GM20000 (cell line): ENCODE results near the gene FSHR.

ENCODE experiments used
- DNase-seq: peaks from one replicate; pipeline ENCODE4 v3.0.0; 2012; ENCODE audit warnings: low spot score
- TF ChIP-seq, protein P1 (sequence below): IDR thresholded peaks from 2 replicates; pipeline ENCODE4 v1.5.1; 2012; ENCODE audit warnings: mild to moderate bottlenecking, control low read depth; ENCODE audit errors: extremely low read depth, missing control alignments

Gene FSHR

DNA sequence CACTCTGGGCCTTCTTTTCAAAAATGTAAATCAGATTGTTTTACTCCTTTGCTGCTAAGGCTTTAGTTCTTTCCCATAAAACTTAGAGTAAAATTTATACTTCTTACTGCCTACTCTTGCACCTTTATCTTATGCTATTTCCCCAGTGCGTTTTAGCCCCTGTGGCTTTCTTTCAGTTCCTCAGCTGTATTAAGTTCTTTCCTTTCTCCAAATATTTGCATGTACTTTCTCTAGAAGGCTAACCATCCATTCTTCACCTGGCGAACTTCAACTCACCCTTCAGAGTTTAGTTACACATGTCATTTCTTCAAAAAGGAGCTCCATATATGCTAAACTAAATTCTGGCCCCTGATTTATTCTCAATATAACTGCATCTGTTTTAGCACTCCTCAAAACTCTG lies 160.7 kb downstream of the FSHR start:
- TF ChIP-seq, protein P1, sequence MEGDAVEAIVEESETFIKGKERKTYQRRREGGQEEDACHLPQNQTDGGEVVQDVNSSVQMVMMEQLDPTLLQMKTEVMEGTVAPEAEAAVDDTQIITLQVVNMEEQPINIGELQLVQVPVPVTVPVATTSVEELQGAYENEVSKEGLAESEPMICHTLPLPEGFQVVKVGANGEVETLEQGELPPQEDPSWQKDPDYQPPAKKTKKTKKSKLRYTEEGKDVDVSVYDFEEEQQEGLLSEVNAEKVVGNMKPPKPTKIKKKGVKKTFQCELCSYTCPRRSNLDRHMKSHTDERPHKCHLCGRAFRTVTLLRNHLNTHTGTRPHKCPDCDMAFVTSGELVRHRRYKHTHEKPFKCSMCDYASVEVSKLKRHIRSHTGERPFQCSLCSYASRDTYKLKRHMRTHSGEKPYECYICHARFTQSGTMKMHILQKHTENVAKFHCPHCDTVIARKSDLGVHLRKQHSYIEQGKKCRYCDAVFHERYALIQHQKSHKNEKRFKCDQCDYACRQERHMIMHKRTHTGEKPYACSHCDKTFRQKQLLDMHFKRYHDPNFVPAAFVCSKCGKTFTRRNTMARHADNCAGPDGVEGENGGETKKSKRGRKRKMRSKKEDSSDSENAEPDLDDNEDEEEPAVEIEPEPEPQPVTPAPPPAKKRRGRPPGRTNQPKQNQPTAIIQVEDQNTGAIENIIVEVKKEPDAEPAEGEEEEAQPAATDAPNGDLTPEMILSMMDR = no peak
- no peak for DNase-seq

DNA sequence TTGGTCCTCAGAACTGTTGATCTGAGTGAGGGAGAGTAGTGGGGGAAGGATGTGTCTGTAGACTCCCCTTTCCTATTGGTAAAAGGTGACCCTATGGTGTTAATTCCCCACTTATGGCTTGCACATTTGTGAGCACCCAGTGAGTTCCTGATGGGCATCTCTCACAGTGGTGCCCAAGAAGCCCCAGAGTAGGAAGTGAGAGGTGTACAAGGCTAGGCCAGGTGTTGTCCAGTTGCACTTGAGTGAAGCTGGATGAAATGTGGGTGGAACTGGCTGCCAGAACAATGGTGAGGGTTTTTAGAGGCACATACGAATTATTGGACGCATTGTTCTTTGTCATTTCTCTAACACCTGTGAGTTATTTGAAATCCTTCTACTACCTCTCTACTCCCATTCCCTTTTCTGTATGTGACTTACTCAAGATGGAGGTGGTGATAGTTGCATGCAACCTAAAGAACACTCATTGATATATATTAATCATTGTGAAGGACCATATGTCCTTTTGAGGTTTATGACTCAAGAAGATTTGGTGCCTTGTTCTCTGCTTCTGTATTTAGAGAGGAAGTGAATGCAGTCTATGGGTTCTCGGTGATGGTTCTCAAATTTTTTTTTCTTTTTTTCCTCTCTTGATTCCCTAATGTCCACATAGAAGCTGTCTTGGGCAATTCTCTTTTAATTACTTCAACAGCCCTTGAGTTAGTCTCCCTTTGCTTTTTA lies 162.7 kb downstream of the FSHR start:
- TF ChIP-seq, protein P1 = no peak
- peak; percentile 12 for DNase-seq

DNA sequence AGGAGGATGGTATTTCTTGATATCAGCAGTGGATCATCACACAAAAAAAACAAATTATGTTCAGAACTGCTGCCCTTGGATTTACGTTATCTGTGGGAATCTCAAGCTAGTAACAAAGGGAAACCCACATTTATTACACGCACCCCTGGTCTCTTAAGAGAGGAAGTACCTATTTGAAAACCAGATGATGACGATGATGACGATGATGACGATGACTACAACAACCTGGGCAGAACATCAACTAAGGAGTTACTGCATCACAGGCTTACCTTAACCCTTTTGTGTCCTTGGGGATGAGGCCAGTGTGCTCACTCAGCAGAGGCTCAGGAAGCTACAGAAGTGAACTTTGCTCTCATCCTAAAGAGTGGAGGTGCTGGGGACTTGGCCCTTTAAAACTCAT lies 169.4 kb downstream of the FSHR start:
- TF ChIP-seq, protein P1 = no peak

DNA sequence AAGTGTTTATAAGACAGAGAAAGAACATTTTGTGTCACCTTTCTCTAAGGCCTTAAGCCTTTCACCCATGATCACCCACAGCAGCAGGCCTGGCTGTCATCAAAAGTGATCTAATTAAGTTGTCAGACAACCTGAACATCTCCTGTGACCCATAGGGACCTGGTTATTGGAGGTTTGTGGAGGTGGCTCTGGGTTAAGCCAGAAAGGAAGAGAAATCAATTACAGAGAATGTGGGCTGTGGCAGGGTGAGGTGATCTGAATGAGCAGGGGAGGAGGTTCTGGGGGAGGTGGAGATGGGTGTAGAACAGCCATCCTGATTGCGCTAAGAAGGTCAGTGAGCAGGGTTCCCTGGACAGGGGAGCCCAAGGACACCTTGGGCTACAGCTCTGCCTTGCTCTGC lies 170.8 kb downstream of the FSHR start:
- TF ChIP-seq, protein P1 = no peak
- no peak for DNase-seq

More for the DNA sequence above, 169.4 kb downstream of the FSHR start:
- DNase-seq = no peak

DNA sequence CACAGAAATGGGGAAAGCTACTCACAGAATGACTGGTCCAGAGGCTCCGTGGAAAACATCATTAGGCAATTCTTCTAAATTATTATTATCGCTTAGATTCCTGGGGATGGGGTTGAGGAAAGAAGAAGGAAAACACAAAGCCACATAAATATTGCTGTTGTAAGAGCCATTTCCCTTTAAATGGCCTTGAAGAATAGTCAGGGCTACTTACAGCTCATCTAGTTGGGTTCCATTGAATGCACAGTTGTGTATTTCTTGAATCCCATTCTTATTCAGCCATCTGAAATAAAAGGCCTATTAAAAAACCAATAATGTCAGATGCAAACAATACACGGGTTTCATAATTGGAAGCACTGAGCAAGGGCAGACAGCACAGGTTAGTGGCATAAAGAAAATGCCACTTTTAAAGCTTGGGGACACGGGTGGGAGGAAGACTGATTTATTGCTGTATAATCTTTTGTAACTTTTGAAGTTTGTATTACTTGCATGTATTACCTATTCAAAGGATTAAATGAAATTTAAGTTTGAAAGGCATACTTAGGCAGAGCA lies 171.4 kb downstream of the FSHR start:
- TF ChIP-seq, protein P1 = no peak
- DNase-seq = no peak

DNA sequence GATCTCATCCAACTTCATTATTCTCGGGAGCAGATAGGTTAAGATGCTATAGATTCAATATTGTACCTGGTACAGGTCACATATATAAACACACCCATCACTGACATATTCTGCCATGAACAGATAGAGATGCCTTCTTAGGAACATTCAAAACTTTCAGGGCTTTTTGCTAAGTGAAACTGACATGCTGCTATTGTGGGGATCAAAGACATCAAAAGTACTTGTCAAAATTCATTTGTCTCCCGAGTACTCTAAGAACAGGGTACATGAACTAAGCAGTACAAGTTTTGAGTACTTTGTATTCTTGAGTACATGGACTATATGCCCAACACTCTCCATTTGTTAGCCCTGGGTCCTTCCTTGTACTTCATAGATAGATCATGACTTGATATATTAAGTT lies 173.5 kb downstream of the FSHR start:
- TF ChIP-seq, protein P1 = no peak
- DNase-seq = no peak

DNA sequence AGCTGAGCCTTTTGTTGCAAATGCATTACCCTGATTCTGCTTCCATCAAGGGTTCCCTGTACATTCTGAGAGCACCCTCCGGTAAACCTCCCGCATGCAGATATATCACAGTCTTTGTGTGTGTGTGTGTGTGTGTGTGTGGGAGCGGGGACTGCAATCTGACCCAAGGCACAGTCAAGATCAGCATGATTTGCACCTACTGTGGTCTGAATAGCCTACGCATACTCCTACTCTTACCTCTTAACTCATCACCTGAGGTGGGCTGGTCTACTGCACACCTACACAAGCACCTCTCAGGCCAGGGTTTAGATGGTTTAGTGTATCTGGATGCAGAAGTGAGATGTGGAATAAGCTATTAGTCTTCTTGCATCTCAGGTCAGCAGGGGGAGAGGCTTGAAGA lies 174.6 kb downstream of the FSHR start:
- no peak for DNase-seq
- TF ChIP-seq, protein P1 = no peak
